Gastrocnemius medialis (tissue), 4 donors: ENCODE measurements around the gene PPIP5K2.
A peak's percentile ranks its signal among the peaks of the same experiment; 100 is the strongest.

Source experiments
- POLR2A ChIP-seq, 2 donors: fragments of 450-650 bp; IDR thresholded peaks; one replicate each; pipeline ENCODE4 v1.6.1; 2017; ENCODE audit warnings: antibody characterized with exemption in 2 of 2, mild to moderate bottlenecking in 2 of 2, moderate library complexity in 2 of 2
- TF ChIP-seq, protein P1 (sequence below), 5 experiments: fragments of 450-650 bp in 3 of 5; fragments of 200-600 bp in 2 of 5; sonication (generic) in 2 of 5; IDR thresholded peaks in 4 of 5; conservative IDR thresholded peaks in 1 of 5; 1 replicate in 4 of 5; 2 replicates in 1 of 5; pipeline ENCODE4 v1.5.1; 2016 to 2019; ENCODE audit warnings: antibody characterized with exemption in 5 of 5, mild to moderate bottlenecking in 3 of 5, moderate library complexity in 3 of 5

DNA sequence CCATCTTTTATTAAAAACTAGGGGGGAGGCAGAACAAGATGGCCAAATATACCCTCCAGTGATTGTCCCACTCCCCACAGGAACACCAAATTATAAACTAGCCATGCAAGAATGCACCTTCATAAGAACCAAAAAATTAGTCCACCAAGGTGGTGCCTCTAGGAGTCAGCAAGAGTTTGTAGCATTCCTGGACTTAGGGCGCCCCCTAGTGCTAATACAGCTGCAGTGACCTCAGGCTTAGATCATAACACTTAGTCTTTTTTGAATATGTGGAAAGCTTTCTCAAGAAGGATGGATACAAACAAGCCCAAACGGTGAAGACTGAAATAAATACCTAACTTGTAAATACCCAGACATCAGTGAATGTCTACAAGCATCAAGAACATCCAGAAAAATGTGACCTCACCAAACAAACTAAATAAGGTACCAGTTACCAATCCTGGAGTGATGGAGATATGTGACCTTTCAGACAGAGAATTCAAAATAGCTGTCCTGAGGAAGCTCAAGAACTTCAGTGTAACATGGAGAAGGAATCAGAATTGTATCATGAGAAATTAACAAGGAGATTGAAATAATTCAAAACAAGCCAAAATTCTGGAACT, 19.3 kb downstream of the PPIP5K2 start:
- TF ChIP-seq POLR2A (IDR thresholded peaks at IDR 0.05): no peak
- TF ChIP-seq, protein P1, sequence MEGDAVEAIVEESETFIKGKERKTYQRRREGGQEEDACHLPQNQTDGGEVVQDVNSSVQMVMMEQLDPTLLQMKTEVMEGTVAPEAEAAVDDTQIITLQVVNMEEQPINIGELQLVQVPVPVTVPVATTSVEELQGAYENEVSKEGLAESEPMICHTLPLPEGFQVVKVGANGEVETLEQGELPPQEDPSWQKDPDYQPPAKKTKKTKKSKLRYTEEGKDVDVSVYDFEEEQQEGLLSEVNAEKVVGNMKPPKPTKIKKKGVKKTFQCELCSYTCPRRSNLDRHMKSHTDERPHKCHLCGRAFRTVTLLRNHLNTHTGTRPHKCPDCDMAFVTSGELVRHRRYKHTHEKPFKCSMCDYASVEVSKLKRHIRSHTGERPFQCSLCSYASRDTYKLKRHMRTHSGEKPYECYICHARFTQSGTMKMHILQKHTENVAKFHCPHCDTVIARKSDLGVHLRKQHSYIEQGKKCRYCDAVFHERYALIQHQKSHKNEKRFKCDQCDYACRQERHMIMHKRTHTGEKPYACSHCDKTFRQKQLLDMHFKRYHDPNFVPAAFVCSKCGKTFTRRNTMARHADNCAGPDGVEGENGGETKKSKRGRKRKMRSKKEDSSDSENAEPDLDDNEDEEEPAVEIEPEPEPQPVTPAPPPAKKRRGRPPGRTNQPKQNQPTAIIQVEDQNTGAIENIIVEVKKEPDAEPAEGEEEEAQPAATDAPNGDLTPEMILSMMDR (IDR thresholded peaks at IDR 0.05 in 4 of 5, conservative IDR thresholded peaks at IDR 0.05 in 1 of 5): peak; percentile 73 to 89 (median 80)
